ENCODE data around the gene CKB.

Gene CKB

GRCh38 chr14:103489621-103490020 is 33.0 kb downstream of the CKB start (continued):
- TF ChIP-seq PATZ1 (CRISPR knock-in tag; IDR thresholded peaks at IDR 0.05; ENCODE audit: borderline replicate concordance) (no peak), CSDC2 (CRISPR knock-in tag; IDR thresholded peaks at IDR 0.05) (no peak), TCF4 (CRISPR knock-in tag; IDR thresholded peaks at IDR 0.05; ENCODE audit: borderline replicate concordance) (no peak), PPARA (CRISPR knock-in tag; IDR thresholded peaks at IDR 0.05; ENCODE audit: borderline replicate concordance) (no peak), ZFP30 (CRISPR knock-in tag; IDR thresholded peaks at IDR 0.05) (no peak)

GRCh38 chr14:103488960-103489359 is 33.7 kb downstream of the CKB start:
- ATAC-seq, result no peak; the same call in 2 of the 3 replicates
- no peak for TF ChIP-seq BACH2 (CRISPR knock-in tag; IDR thresholded peaks at IDR 0.05; ENCODE audit: borderline replicate concordance)
- TF ChIP-seq TCF4 (CRISPR knock-in tag; IDR thresholded peaks at IDR 0.05; ENCODE audit: borderline replicate concordance), result no peak
- no peak for TF ChIP-seq POU6F1 (CRISPR knock-in tag; IDR thresholded peaks at IDR 0.05; ENCODE audit: borderline replicate concordance, low read depth)
- no peak for TF ChIP-seq SNAI2 (CRISPR knock-in tag; IDR thresholded peaks at IDR 0.05)
- TF ChIP-seq ZFP3 (CRISPR knock-in tag; IDR thresholded peaks at IDR 0.05), result no peak
- no peak for TF ChIP-seq RARB (CRISPR knock-in tag; IDR thresholded peaks at IDR 0.05)
- TF ChIP-seq ZNF8 (CRISPR knock-in tag; IDR thresholded peaks at IDR 0.05), result no peak
- no peak for TF ChIP-seq CREB5 (CRISPR knock-in tag; IDR thresholded peaks at IDR 0.05; ENCODE audit: low read depth)
- no peak for TF ChIP-seq CSRNP3 (CRISPR knock-in tag; IDR thresholded peaks at IDR 0.05)
- no peak for TF ChIP-seq PPARA (CRISPR knock-in tag; IDR thresholded peaks at IDR 0.05; ENCODE audit: borderline replicate concordance)
- TF ChIP-seq ZFP30 (CRISPR knock-in tag; IDR thresholded peaks at IDR 0.05), result no peak
- TF ChIP-seq TOX (CRISPR knock-in tag; IDR thresholded peaks at IDR 0.05; ENCODE audit: borderline replicate concordance), result no peak
- TF ChIP-seq OSR1 (CRISPR knock-in tag; IDR thresholded peaks at IDR 0.05), result no peak

GRCh38 chr14:103488071-103488470 is 34.6 kb downstream of the CKB start:
- no peak for TF ChIP-seq ISL1 (CRISPR knock-in tag; IDR thresholded peaks at IDR 0.05)
- TF ChIP-seq OSR1 (CRISPR knock-in tag; IDR thresholded peaks at IDR 0.05), result no peak
- TF ChIP-seq TOX (CRISPR knock-in tag; IDR thresholded peaks at IDR 0.05; ENCODE audit: borderline replicate concordance), result no peak
- no peak for TF ChIP-seq PATZ1 (CRISPR knock-in tag; IDR thresholded peaks at IDR 0.05; ENCODE audit: borderline replicate concordance)
- TF ChIP-seq CSRNP3 (CRISPR knock-in tag; IDR thresholded peaks at IDR 0.05), result no peak
- TF ChIP-seq ZC3H10 (CRISPR knock-in tag; IDR thresholded peaks at IDR 0.05), result no peak
- TF ChIP-seq ZNF565 (CRISPR knock-in tag; conservative IDR thresholded peaks at IDR 0.05; ENCODE audit: low read depth), result no peak
- TF ChIP-seq CSDC2 (CRISPR knock-in tag; IDR thresholded peaks at IDR 0.05), result no peak
- ATAC-seq, result no peak

GRCh38 chr14:103485504-103485903 is 37.1 kb downstream of the CKB start:
- ATAC-seq, result no peak
- TF ChIP-seq ARNTL (CRISPR knock-in tag; IDR thresholded peaks at IDR 0.05; ENCODE audit: borderline replicate concordance, low read depth), result no peak
- TF ChIP-seq PATZ1 (CRISPR knock-in tag; IDR thresholded peaks at IDR 0.05; ENCODE audit: borderline replicate concordance), result no peak
- TF ChIP-seq TOX (CRISPR knock-in tag; IDR thresholded peaks at IDR 0.05; ENCODE audit: borderline replicate concordance), result no peak
- no peak for TF ChIP-seq OSR1 (CRISPR knock-in tag; IDR thresholded peaks at IDR 0.05)
- no peak for TF ChIP-seq BACH2 (CRISPR knock-in tag; IDR thresholded peaks at IDR 0.05; ENCODE audit: borderline replicate concordance)
- TF ChIP-seq SNAI2 (CRISPR knock-in tag; IDR thresholded peaks at IDR 0.05), result no peak
- no peak for TF ChIP-seq TCF4 (CRISPR knock-in tag; IDR thresholded peaks at IDR 0.05; ENCODE audit: borderline replicate concordance)
- no peak for TF ChIP-seq TSHZ2 (CRISPR knock-in tag; IDR thresholded peaks at IDR 0.05)

Measured in SK-N-SH treated with all-trans-retinoic acid at 6 μM for 48 hours (cell line).